Central memory CD8-positive, alpha-beta T cell (primary cell): ENCODE results near the gene EDEM1.

Experiments used
- ATAC-seq: fragments of 150-1000 bp; cut with Tn5 transposase; replicated peaks from 2 replicates; pipeline ENCODE4 v1.10.0; 2022; ENCODE audit warnings: mild to moderate bottlenecking, moderate FRiP score, moderate number of reproducible peaks; ENCODE audit not compliant: poor library complexity, severe bottlenecking; ENCODE audit errors: extremely low read depth
- DNase-seq, 2 donors: peaks; one replicate each; pipeline ENCODE4 v3.0.0; 2021; ENCODE audit warnings: low spot score in 2 of 2
- H3K27ac Mint-ChIP-seq: one replicate; pipeline ENCODE4 v1.8.0; 2022; ENCODE audit warnings: low read depth, mild to moderate bottlenecking, moderate library complexity, mixed read lengths
- H3K27me3 Mint-ChIP-seq: one replicate; pipeline ENCODE4 v1.8.0; 2022; ENCODE audit warnings: mixed read lengths
- H3K36me3 Mint-ChIP-seq: one replicate; pipeline ENCODE4 v1.8.0; 2022; ENCODE audit warnings: mild to moderate bottlenecking, moderate library complexity, mixed read lengths; ENCODE audit not compliant: insufficient read depth
- H3K4me1 Mint-ChIP-seq: one replicate; pipeline ENCODE4 v1.8.0; 2022; ENCODE audit warnings: mixed read lengths
- H3K4me3 Mint-ChIP-seq: one replicate; pipeline ENCODE4 v1.8.0; 2022; ENCODE audit warnings: mild to moderate bottlenecking, moderate library complexity, mixed read lengths
- H3K9me3 Mint-ChIP-seq: one replicate; pipeline ENCODE4 v1.8.0; 2022; ENCODE audit warnings: mixed read lengths

EDEM1 gene

DNA sequence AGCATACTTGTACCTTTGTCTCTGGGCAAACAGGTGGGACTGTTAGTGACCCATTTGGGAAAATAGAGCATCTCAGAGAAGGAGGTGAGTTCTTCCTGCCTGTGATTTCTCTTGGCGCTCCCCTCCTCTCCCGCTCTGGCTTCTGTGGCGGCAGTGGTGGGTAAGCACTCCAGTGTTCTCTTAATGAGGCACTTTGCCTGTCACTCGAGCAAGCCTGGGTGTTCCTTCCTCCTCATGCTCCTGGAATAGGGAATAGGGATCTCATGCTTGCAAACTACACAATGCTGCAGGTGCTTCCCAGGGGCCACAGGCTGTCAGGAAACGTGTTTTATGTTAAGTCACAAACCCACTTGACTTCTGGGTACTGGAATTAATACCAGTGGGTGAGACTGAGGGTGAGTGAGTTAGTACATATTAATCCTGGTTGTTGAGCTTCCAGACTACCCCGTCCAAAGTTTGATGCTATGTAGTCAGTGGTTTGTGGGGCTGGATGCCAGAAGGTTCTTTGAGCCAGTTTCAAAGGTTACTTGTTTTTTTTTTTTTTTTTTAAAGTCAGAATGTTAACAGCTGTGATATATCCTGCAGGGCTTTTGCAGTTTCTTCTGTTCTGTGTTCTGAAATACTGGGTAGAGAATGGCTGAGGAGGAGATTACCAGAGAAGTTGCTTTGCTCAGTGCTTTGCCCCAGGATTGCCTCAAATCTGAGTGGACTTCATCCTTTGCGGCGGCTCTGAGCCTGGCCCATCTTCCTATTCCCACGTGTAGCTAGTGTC is 30.5 kb downstream of the EDEM1 start:
- peaks cover 59% of the 10 kb centered on the region for H3K36me3 Mint-ChIP-seq
- H3K27ac Mint-ChIP-seq: no peak overlapping the region

DNA sequence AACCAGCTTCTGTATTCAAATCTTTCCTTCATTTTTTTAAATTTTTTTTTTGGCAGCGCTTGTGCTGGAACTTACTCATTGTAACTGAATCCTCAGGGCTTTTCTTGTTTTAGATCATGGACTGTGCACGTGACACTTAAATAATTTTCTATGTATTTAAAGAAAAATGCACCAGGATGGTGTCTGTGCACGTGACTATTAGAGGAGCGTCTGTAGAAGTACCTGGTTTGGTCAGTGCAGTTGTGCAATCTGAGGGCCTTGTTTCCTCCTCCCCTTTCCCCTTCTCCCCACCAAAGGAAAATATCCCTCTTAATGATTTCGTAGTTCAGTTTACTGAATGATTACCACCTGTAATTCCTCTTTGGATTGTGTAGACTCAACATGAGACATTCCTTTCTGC is 31.3 kb downstream of the EDEM1 start:
- ATAC-seq (no peak), DNase-seq (no peak)
- H3K4me1 Mint-ChIP-seq: peaks cover 3% of the 10 kb centered on the region
- H3K36me3 Mint-ChIP-seq: peaks cover 51% of the 10 kb centered on the region
- no peaks in the 10 kb centered on the region for H3K9me3 Mint-ChIP-seq
- H3K27me3 Mint-ChIP-seq: no peaks in the 10 kb centered on the region
- no peak overlapping the region for H3K4me3 Mint-ChIP-seq
- H3K27ac Mint-ChIP-seq: no peak overlapping the region

More for the DNA sequence above, 30.5 kb downstream of the EDEM1 start:
- Mint-ChIP-seq H3K4me3 (no peak overlapping the region), H3K9me3 (no peaks in the 10 kb centered on the region), H3K4me1 (peaks cover 8% of the 10 kb centered on the region), H3K27me3 (no peaks in the 10 kb centered on the region)
- DNase-seq: no peak
- ATAC-seq: no peak

- Mint-ChIP-seq H3K9me3 (no peaks in the 10 kb centered on the region), H3K4me1 (no peaks in the 10 kb centered on the region), H3K36me3 (peaks cover 50% of the 10 kb centered on the region), H3K27ac (no peak overlapping the region), H3K4me3 (no peak overlapping the region), H3K27me3 (no peaks in the 10 kb centered on the region)
- ATAC-seq: no peak
- no peak for DNase-seq
Observed at GRCh38 chr3:5219216-5219615, 31.7 kb downstream of the EDEM1 start.

GRCh38 chr3:5220193-5220592 is 32.7 kb downstream of the EDEM1 start:
- no peaks in the 10 kb centered on the region for H3K27me3 Mint-ChIP-seq
- H3K4me1 Mint-ChIP-seq: no peaks in the 10 kb centered on the region
- H3K36me3 Mint-ChIP-seq: peaks cover 40% of the 10 kb centered on the region
- H3K4me3 Mint-ChIP-seq: no peak overlapping the region
- H3K27ac Mint-ChIP-seq: no peak overlapping the region
- no peak for DNase-seq
- no peak for ATAC-seq
- H3K9me3 Mint-ChIP-seq: no peaks in the 10 kb centered on the region

- ATAC-seq: no peak
- no peak overlapping the region for H3K27ac Mint-ChIP-seq
Observed at GRCh38 chr3:5220667-5221431, 33.3 kb downstream of the EDEM1 start.

DNA sequence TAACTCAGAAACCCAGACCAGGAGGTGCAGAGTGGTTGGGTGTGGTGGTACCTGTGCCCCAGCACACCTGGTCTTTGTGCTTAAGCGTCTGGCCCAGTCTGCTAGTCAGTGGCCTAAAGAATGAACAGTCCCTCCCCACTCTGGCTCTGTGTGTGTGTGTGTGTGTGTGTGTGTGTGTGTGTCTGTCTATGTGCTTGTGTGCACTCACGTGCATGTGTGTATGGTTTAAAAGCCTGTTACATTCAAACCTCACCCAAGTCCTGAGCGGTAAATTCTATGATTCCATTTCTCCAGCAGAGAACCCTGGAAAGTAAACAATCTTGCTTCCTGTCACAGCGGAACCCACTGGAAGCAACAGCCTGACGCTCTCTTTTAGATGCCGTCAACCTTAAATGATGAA is 34.2 kb downstream of the EDEM1 start:
- H3K4me3 Mint-ChIP-seq: no peak overlapping the region
- H3K4me1 Mint-ChIP-seq: no peaks in the 10 kb centered on the region
- peaks cover 28% of the 10 kb centered on the region for H3K36me3 Mint-ChIP-seq
- H3K27me3 Mint-ChIP-seq: no peaks in the 10 kb centered on the region
- no peak overlapping the region for H3K27ac Mint-ChIP-seq
- DNase-seq (no peak), ATAC-seq (no peak)
- no peaks in the 10 kb centered on the region for H3K9me3 Mint-ChIP-seq

More at GRCh38 chr3:5220667-5221431, 33.3 kb downstream of the EDEM1 start:
- Mint-ChIP-seq H3K27me3 (no peaks in the 10 kb centered on the region), H3K4me1 (no peaks in the 10 kb centered on the region), H3K9me3 (no peaks in the 10 kb centered on the region), H3K36me3 (peaks cover 36% of the 10 kb centered on the region), H3K4me3 (no peak overlapping the region)
- no peak for DNase-seq

DNA sequence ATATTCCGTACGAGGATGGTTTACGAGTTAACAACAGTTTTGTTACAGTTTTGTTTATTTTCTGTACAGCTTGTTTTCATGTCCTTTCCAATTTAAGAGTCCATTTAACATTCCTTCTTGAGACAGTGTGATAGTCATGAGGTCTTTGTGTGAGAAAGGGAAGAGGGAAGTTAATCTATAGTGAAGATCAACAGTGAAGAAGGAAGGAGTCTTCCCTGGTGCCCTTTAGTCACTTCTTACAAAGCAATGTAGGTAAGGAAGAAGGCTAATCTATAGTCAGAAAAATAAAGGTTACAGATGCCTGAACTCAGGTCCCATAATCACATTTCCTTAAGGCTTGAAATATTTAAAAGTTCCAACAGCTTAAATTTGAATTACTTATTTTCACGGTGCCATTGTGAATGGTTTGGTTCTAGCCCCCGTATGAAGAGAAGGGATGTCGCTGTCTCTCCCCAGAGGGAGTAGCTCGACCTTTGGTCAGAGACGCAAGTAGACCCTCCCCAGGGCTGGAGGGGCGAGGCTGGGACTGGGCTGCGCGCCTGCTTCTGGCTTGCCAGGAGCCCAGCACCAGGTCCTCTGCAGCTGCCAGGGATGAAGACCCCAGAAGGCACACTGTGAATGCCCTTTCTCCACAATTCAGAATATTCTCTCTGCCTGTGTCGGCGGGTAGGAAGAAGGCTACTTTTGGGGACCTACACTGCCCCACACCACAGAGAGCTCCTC is 34.9 kb downstream of the EDEM1 start:
- Mint-ChIP-seq H3K4me3 (no peak overlapping the region), H3K4me1 (no peaks in the 10 kb centered on the region), H3K36me3 (peaks cover 23% of the 10 kb centered on the region), H3K27me3 (no peaks in the 10 kb centered on the region), H3K9me3 (no peaks in the 10 kb centered on the region), H3K27ac (no peak overlapping the region)
- no peak for ATAC-seq
- no peak for DNase-seq

DNA sequence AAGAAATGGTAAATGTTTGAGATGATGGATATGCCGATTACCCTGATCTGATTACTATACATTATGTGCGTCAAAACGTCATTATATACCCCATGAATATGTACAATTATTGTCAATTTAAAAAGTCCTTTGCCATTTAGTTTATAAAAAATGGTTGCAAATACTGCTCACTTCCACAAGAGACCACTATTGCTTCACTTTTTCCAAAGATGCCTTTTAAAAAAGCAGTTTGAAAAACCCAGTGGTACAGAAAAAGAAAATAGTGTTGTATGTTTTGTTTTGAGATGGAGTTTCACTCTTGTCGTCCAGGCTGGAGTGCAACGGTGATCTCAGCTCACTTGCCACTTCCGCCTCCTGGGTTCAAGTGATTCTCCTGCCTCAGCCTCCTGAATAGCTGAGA is 39.3 kb downstream of the EDEM1 start:
- H3K27me3 Mint-ChIP-seq: no peaks in the 10 kb centered on the region
- no peaks in the 10 kb centered on the region for H3K9me3 Mint-ChIP-seq
- no peak overlapping the region for H3K4me3 Mint-ChIP-seq
- no peaks in the 10 kb centered on the region for H3K4me1 Mint-ChIP-seq
- DNase-seq (no peak), ATAC-seq (no peak)
- no peak overlapping the region for H3K27ac Mint-ChIP-seq
- peaks cover 3% of the 10 kb centered on the region for H3K36me3 Mint-ChIP-seq

GRCh38 chr3:5227812-5228211 is 40.3 kb downstream of the EDEM1 start:
- Mint-ChIP-seq H3K4me1 (no peaks in the 10 kb centered on the region), H3K27ac (no peak overlapping the region), H3K36me3 (peaks cover 2% of the 10 kb centered on the region), H3K4me3 (no peak overlapping the region), H3K27me3 (no peaks in the 10 kb centered on the region), H3K9me3 (no peaks in the 10 kb centered on the region)
- ATAC-seq: no peak
- DNase-seq: no peak

GRCh38 chr3:5229414-5229813 is 41.9 kb downstream of the EDEM1 start:
- H3K4me3 Mint-ChIP-seq: no peak overlapping the region
- no peaks in the 10 kb centered on the region for H3K4me1 Mint-ChIP-seq

DNA sequence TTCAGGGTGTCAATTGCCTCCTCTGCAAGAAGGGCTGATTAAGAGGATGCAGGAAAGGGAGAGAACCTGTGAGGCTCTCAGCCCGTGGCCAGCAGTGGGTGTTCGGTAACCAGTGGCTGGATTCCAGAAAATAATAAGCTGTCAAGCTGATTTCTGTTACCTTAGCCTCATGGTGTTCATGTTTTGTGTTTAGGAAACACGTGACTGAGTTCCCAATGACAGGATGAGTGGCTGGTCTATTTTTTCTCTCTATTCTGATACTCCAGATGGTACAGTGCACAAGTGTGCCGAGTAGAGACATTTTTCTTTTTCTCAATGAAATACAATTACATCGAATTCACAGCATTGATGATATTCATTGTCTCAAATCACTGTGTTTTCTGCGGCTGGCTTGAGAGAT is 43.6 kb downstream of the EDEM1 start:
- Mint-ChIP-seq H3K9me3 (no peaks in the 10 kb centered on the region), H3K4me1 (no peaks in the 10 kb centered on the region), H3K27me3 (no peaks in the 10 kb centered on the region), H3K27ac (no peak overlapping the region), H3K36me3 (peaks cover 2% of the 10 kb centered on the region), H3K4me3 (no peak overlapping the region)
- no peak for ATAC-seq
- DNase-seq: no peak

More at GRCh38 chr3:5229414-5229813, 41.9 kb downstream of the EDEM1 start:
- no peak for ATAC-seq
- Mint-ChIP-seq H3K9me3 (no peaks in the 10 kb centered on the region), H3K36me3 (peaks cover 2% of the 10 kb centered on the region), H3K27me3 (no peaks in the 10 kb centered on the region), H3K27ac (no peak overlapping the region)
- no peak for DNase-seq

DNA sequence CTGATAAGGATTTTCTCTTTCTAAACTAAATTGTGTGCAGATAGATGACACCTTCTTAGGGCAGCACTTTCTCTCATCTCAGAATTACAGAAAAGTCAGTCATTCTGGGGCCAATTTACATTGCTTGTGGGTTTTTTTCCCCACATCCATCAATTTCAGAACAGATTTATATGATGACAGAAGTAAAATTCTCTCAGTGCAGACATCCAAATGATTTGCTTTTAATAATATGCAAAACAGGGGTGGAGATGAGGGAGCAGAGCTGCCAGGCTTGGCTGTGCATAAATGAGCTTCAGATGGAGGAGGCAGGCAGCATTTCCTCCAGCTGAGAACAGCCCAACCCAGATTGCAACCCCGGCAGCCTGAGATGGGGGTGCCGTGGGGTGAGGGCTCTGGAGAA is 44.0 kb downstream of the EDEM1 start:
- DNase-seq (no peak), ATAC-seq (no peak)
- H3K4me3 Mint-ChIP-seq: no peak overlapping the region
- no peaks in the 10 kb centered on the region for H3K9me3 Mint-ChIP-seq
- H3K36me3 Mint-ChIP-seq: peaks cover 2% of the 10 kb centered on the region
- H3K27me3 Mint-ChIP-seq: no peaks in the 10 kb centered on the region
- H3K27ac Mint-ChIP-seq: no peak overlapping the region
- H3K4me1 Mint-ChIP-seq: no peaks in the 10 kb centered on the region
